Measurements from ENCODE around the gene CELF4.

DNA sequence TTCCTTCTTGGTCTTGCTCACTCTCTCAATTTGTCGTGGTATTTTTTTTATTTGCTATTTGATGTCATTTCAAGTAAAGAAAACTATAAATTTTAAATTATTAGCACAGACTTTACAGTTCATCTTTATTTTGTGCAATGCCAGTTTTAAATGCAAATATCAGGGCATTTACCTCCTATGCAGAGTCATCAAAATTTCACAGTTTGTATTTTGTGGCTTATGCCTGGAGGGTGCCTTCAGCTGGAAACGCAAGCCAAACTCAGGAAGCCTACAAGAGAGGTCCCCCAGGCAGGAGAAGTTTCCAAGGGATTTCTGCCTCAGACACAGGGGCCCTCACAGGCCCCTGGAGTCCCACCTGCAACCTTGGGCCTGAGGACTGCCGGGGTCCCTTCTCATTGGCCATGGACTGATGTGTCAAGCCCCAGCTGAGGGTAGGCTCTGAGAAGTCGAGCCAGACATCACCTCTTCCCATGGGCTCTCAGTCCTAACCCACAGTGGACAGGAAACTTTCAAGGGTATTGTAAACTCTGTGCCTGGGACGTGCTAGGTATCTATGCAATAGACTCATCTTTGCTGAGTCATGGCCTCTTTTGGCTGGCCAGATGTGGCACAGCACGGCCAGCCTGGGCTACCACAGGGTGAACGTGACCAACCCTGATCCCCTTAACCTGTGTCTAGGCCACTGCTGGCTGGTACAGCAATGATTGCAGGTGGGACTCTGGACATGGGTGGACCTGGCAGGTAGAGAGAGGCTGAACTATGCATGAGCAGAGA lies 236.5 kb downstream of the CELF4 start:
- TF ChIP-seq, protein P1, sequence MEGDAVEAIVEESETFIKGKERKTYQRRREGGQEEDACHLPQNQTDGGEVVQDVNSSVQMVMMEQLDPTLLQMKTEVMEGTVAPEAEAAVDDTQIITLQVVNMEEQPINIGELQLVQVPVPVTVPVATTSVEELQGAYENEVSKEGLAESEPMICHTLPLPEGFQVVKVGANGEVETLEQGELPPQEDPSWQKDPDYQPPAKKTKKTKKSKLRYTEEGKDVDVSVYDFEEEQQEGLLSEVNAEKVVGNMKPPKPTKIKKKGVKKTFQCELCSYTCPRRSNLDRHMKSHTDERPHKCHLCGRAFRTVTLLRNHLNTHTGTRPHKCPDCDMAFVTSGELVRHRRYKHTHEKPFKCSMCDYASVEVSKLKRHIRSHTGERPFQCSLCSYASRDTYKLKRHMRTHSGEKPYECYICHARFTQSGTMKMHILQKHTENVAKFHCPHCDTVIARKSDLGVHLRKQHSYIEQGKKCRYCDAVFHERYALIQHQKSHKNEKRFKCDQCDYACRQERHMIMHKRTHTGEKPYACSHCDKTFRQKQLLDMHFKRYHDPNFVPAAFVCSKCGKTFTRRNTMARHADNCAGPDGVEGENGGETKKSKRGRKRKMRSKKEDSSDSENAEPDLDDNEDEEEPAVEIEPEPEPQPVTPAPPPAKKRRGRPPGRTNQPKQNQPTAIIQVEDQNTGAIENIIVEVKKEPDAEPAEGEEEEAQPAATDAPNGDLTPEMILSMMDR (IDR thresholded peaks at IDR 0.05; ENCODE audit: extremely low read depth in 1 of 2, insufficient read depth in 1 of 2, low read depth in 1 of 2, low read length in 2 of 2), result no peak
- TF ChIP-seq POLR2A (IDR thresholded peaks at IDR 0.05; ENCODE audit: low read depth, low read length) (no peak), EZH2 (IDR thresholded peaks at IDR 0.05; ENCODE audit: borderline replicate concordance, low read depth, low read length, severe bottlenecking) (no peak)
